ENCODE data around the gene FIGLA.

FIGLA gene

DNA sequence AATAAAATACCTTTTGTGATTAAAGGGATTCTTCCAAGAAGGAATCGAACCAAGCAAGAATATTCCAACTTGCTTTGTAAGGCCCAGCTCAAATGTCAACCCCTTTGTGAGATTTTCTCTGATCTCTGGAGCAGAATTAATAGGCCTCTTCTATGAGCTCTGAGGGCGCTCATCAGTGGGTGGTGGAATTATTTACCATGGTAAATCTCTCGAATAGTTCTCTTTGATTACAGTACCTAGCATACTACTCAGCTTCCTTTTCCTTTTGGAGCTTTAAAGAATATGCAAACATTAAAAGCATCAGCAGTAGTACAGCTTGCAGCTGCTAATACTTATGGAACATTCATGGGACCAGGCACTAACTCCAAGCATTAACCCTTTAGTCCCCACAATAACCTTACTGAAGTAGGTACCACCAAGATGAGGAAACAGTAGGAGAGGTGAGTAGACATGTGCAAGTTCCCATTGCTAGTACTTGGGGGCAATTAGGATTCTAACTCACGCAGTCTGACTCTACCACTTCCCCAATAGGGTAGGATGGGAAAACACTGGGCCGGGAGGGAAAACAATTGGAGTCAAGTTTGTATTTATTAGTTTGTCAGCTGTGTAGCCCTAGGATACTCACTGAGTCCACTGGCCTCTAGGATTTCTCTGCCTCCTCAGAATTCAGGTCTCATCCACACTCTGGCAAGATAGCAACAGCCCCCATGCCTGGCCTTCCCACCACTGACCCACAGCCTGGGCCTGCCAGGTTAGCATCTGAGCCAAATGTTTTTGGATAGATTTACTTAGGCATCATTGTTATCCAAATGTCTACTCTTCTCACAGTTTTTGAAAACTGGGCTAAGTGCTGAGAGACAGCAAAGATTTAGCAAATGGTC, 44.1 kb downstream of the FIGLA start:
- Histone ChIP-seq H3K36me3 (ENCODE audit: control insufficient read depth, low read length) (no peaks in the 10 kb centered on the region), H3F3A (ENCODE audit: control insufficient read depth, insufficient read depth) (no peaks in the 10 kb centered on the region), H3K27ac (ENCODE audit: low read depth, low read length) (no peak overlapping the region), H3K4me2 (ENCODE audit: low read length) (no peak overlapping the region), H3K79me2 (ENCODE audit: control insufficient read depth, low read length) (no peaks in the 10 kb centered on the region), H3K27me3 (ENCODE audit: control insufficient read depth, low read length) (no peaks in the 10 kb centered on the region), H3K4me1 (ENCODE audit: control insufficient read depth, low read length) (no peaks in the 10 kb centered on the region), H3K4me3 (ENCODE audit: low read length) (no peak overlapping the region), H3K9me2 (replicated peaks; ENCODE audit: control insufficient read depth, low read length) (no peaks in the 10 kb centered on the region), H4K20me1 (ENCODE audit: control insufficient read depth, insufficient read depth, low read depth, low read length) (no peaks in the 10 kb centered on the region), H3K9me3 (ENCODE audit: control insufficient read depth, insufficient read depth, low read length) (no peaks in the 10 kb centered on the region; the same call in 1 of the 2 replicates)
- TF ChIP-seq CTCF (IDR thresholded peaks at IDR 0.05; ENCODE audit: low read depth, low read length, poor library complexity, severe bottlenecking) = no peak
- no peak for TF ChIP-seq EZH2phosphoT487 (IDR thresholded peaks at IDR 0.05; ENCODE audit: borderline replicate concordance, low read length)

GRCh38 chr2:70745276-70745825, 45.1 kb downstream of the FIGLA start:
- Histone ChIP-seq H4K20me1 (ENCODE audit: control insufficient read depth, insufficient read depth, low read depth, low read length) (no peaks in the 10 kb centered on the region), H3K27ac (ENCODE audit: low read depth, low read length) (no peak overlapping the region), H3K9me3 (ENCODE audit: control insufficient read depth, insufficient read depth, low read length) (no peaks in the 10 kb centered on the region; the same call in 1 of the 2 replicates), H3K4me3 (ENCODE audit: low read length) (no peak overlapping the region), H3K27me3 (ENCODE audit: control insufficient read depth, low read length) (no peaks in the 10 kb centered on the region), H3K36me3 (ENCODE audit: control insufficient read depth, low read length) (no peaks in the 10 kb centered on the region), H3K9me2 (replicated peaks; ENCODE audit: control insufficient read depth, low read length) (no peaks in the 10 kb centered on the region), H3F3A (ENCODE audit: control insufficient read depth, insufficient read depth) (no peaks in the 10 kb centered on the region), H3K79me2 (ENCODE audit: control insufficient read depth, low read length) (no peaks in the 10 kb centered on the region), H3K4me1 (ENCODE audit: control insufficient read depth, low read length) (no peaks in the 10 kb centered on the region), H3K4me2 (ENCODE audit: low read length) (no peak overlapping the region)
- TF ChIP-seq EZH2phosphoT487 (IDR thresholded peaks at IDR 0.05; ENCODE audit: borderline replicate concordance, low read length) (no peak), CTCF (IDR thresholded peaks at IDR 0.05; ENCODE audit: low read depth, low read length, poor library complexity, severe bottlenecking) (no peak)

GRCh38 chr2:70744397-70744796, 46.0 kb downstream of the FIGLA start:
- H3F3A ChIP-seq (ENCODE audit: control insufficient read depth, insufficient read depth) = no peaks in the 10 kb centered on the region
- H3K27ac ChIP-seq (ENCODE audit: low read depth, low read length) = no peak overlapping the region
- H3K79me2 ChIP-seq (ENCODE audit: control insufficient read depth, low read length) = no peaks in the 10 kb centered on the region
- no peaks in the 10 kb centered on the region for H3K4me1 ChIP-seq (ENCODE audit: control insufficient read depth, low read length)
- no peaks in the 10 kb centered on the region for H4K20me1 ChIP-seq (ENCODE audit: control insufficient read depth, insufficient read depth, low read depth, low read length)
- no peaks in the 10 kb centered on the region for H3K9me2 ChIP-seq (replicated peaks; ENCODE audit: control insufficient read depth, low read length)
- H3K4me3 ChIP-seq (ENCODE audit: low read length) = no peak overlapping the region
- TF ChIP-seq EZH2phosphoT487 (IDR thresholded peaks at IDR 0.05; ENCODE audit: borderline replicate concordance, low read length) (no peak), CTCF (IDR thresholded peaks at IDR 0.05; ENCODE audit: low read depth, low read length, poor library complexity, severe bottlenecking) (no peak)
- H3K27me3 ChIP-seq (ENCODE audit: control insufficient read depth, low read length) = no peaks in the 10 kb centered on the region
- no peak overlapping the region for H3K4me2 ChIP-seq (ENCODE audit: low read length)
- H3K9me3 ChIP-seq (ENCODE audit: control insufficient read depth, insufficient read depth, low read length) = no peaks in the 10 kb centered on the region; the same call in 1 of the 2 replicates
- no peaks in the 10 kb centered on the region for H3K36me3 ChIP-seq (ENCODE audit: control insufficient read depth, low read length)

All from DOHH2 (cell line).